ENCODE data around the gene SCNN1A. TPM values are rescaled to one million over a fixed set of nuclear protein-coding genes. Genes with fewer than 3 reads are reported as not detected.

The SCNN1A gene
- total RNA-seq, 1 experiment from 2014 or later: 111 TPM

GRCh38 chr12:6363010-6363329 is 12.4 kb downstream of the SCNN1A start:
- H2BK15ac ChIP-seq (ENCODE audit: low read depth, low read length): no peak overlapping the region
- H2BK20ac ChIP-seq (ENCODE audit: low read depth, low read length, poor library complexity, severe bottlenecking): no peak overlapping the region
- Mint-ChIP-seq H3K9me3 (no peaks in the 10 kb centered on the region; a peak in 1 of 5 replicates), H3K27me3 (ENCODE audit: low read depth) (no peaks in the 10 kb centered on the region), H3K4me3 (no peak overlapping the region), H3K4me1 (peaks cover 7 to 10% of the 10 kb centered on the region in 2 experiments), H3K36me3 (ENCODE audit: insufficient read depth in 1 of 3, low read depth in 3 of 3) (peaks cover 24 to 68% (median 63%) of the 10 kb centered on the region in 3 experiments), H3K27ac (no peak overlapping the region)
- TF ChIP-seq CTCF (conservative IDR thresholded peaks at IDR 0.05): no peak
- no peak overlapping the region for H3K23ac ChIP-seq (ENCODE audit: insufficient read length, low read depth, low read length)
- H2AK5ac ChIP-seq (ENCODE audit: insufficient read length, low read length): no peak overlapping the region
- no peaks in the 10 kb centered on the region for H3K27me3 ChIP-seq (ENCODE audit: insufficient read depth, low read length)
- H3K27ac ChIP-seq (ENCODE audit: insufficient read length, low read depth, low read length): no peak overlapping the region
- H3K4me2 ChIP-seq (ENCODE audit: insufficient read depth, insufficient read length, low read length): no peak overlapping the region
- H3K4me1 ChIP-seq (ENCODE audit: insufficient read depth, low read length): no peaks in the 10 kb centered on the region
- H3K18ac ChIP-seq (ENCODE audit: insufficient read length, low read depth, low read length): no peak overlapping the region
- H3K14ac ChIP-seq (ENCODE audit: insufficient read depth, low read length): no peak overlapping the region
- no CpG with 5 or more reads among the region's 4 CpGs for WGBS (ENCODE audit: extremely low coverage, insufficient read length, low lambda C conversion rate)
- H3K9ac ChIP-seq (ENCODE audit: extremely low read depth, insufficient read length, low read length): no peak overlapping the region
- peaks cover 2% of the 10 kb centered on the region; the same call in 1 of the 2 replicates for H3K79me2 ChIP-seq (ENCODE audit: insufficient read depth, low read length)
- no peak overlapping the region for H4K5ac ChIP-seq (ENCODE audit: insufficient read length, low read depth, low read length)
- H3T11ph ChIP-seq (ENCODE audit: low read length): no peak overlapping the region
- no peaks in the 10 kb centered on the region for H4K20me1 ChIP-seq (ENCODE audit: control insufficient read depth, insufficient read depth, insufficient read length)
- H3K56ac ChIP-seq (ENCODE audit: insufficient read length, low read depth, low read length): no peak overlapping the region
- H2BK12ac ChIP-seq (ENCODE audit: insufficient read length, low read depth, low read length): no peak overlapping the region
- no peaks in the 10 kb centered on the region for H3K9me3 ChIP-seq (ENCODE audit: control insufficient read depth, low read depth, low read length)
- no peak overlapping the region for H2BK5ac ChIP-seq (ENCODE audit: insufficient read length, low read length)
- H4K8ac ChIP-seq (replicated peaks; ENCODE audit: insufficient read length, low read depth, low read length): no peak overlapping the region
- H2AFZ ChIP-seq (ENCODE audit: low read length): no peak overlapping the region
- no peak overlapping the region for H3K4ac ChIP-seq (ENCODE audit: low read depth, low read length)
- no peaks in the 10 kb centered on the region for H3K79me1 ChIP-seq (ENCODE audit: insufficient read depth, low read depth, low read length, poor library complexity, severe bottlenecking)
- H2BK120ac ChIP-seq (ENCODE audit: low read depth, low read length, poor library complexity, severe bottlenecking): no peak overlapping the region
- DNase-seq: no peak
- peaks cover 4% of the 10 kb centered on the region for H3K23me2 ChIP-seq (ENCODE audit: insufficient read length, low read depth, low read length, poor library complexity, severe bottlenecking)
- no peak overlapping the region for H4K91ac ChIP-seq (ENCODE audit: insufficient read length, low read depth, low read length)

Data from H9 (cell line).